K562 (cell line): Measurements from ENCODE around the gene LDB2. TPM values are rescaled to one million over a fixed set of nuclear protein-coding genes. Genes with fewer than 3 reads are reported as not detected.

Experiments
- ATAC-seq: fragments of 200-7000 bp; cut with Tn5 transposase; 3 replicates; pipeline ENCODE4 v1.9.1; 2020; ENCODE audit warnings: moderate library complexity
- BruUV-seq: library from RNA; stranded (reverse); fragments of 400-500 nt; replicated peaks from 2 replicates; lab custom pipeline; 2021; lab: Mats Ljungman, UMichigan
- CTCF ChIA-PET: fragments of 300-600 bp; formaldehyde crosslinking; extraction: SDS; loops from one replicate; lab custom pipeline; 2021; ENCODE audit warnings: low intra/inter-chr PET ratio; lab: Yijun Ruan, JAX
- POLR2A ChIA-PET: fragments of 300-600, 350-650 bp; sonication (Branson Sonifier 250); formaldehyde crosslinking; extraction: SDS; loops from one replicate; lab custom pipeline; 2021; ENCODE audit warnings: antibody characterized with exemption, inconsistent platforms; lab: Yijun Ruan, JAX
- DNase-seq, 4 experiments: peaks; one replicate each; pipeline versions ENCODE4 v3.0.0 to v3.0.0-alpha.2; 2011 to 2018; ENCODE audit warnings: low spot score in 3 of 4, mixed read lengths in 3 of 4; ENCODE audit errors: extremely low read depth in 1 of 4
- FAIRE-seq: peaks from 2 replicates; lab custom pipeline; 2011; peaks lifted over from hg19 to GRCh38; lab: Jason Lieb, UNC
- H2AFZ ChIP-seq: 2 replicates; pipeline ENCODE4 v1.6.0; 2011; ENCODE audit warnings: low read depth, low read length, control low read depth, inconsistent platforms
- H3K27ac ChIP-seq: fragments of 200-600 bp; 3 replicates; pipeline ENCODE4 v1.8.0; 2011; ENCODE audit warnings: low read depth, mild to moderate bottlenecking, control low read depth, inconsistent platforms, low read length, moderate library complexity, mixed read lengths; ENCODE audit errors: extremely low read depth
- H3K27me3 ChIP-seq, 2 experiments: fragments of 300-600 bp in 1 of 2; 2 replicates in 1 of 2; 3 replicates in 1 of 2; pipeline versions ENCODE4 v1.6.0 to v1.8.0; 2011; ENCODE audit warnings: inconsistent platforms in 2 of 2, low read length in 2 of 2, mild to moderate bottlenecking in 1 of 2, mixed read lengths in 1 of 2, moderate library complexity in 1 of 2; ENCODE audit not compliant: control insufficient read depth in 2 of 2, insufficient read depth in 2 of 2
- H3K36me3 ChIP-seq: fragments of 300-600 bp; 3 replicates; pipeline ENCODE4 v1.8.0; 2011; ENCODE audit warnings: mild to moderate bottlenecking, low read length, inconsistent platforms; ENCODE audit not compliant: control insufficient read depth, insufficient read depth
- H3K4me1 ChIP-seq, 2 experiments: fragments of 200-600 bp in 1 of 2; replicated peaks in 1 of 2; 2 replicates in 1 of 2; 3 replicates in 1 of 2; pipeline versions ENCODE4 v1.5.1 to v1.8.0; 2011; ENCODE audit warnings: inconsistent platforms in 2 of 2, low read length in 2 of 2, mild to moderate bottlenecking in 1 of 2, mixed read lengths in 1 of 2, moderate library complexity in 1 of 2; ENCODE audit not compliant: control insufficient read depth in 2 of 2, insufficient read depth in 2 of 2
- H3K4me2 ChIP-seq: 2 replicates; pipeline ENCODE4 v1.6.1; 2011; ENCODE audit warnings: low read length, control low read depth, inconsistent platforms, mixed read lengths; ENCODE audit not compliant: insufficient read depth
- H3K4me3 ChIP-seq: fragments of 200-600 bp; sonication (generic), shearing (Covaris generic); 2 replicates; pipeline ENCODE4 v1.5.1; 2016; ENCODE audit warnings: control low read depth, inconsistent platforms
- H3K79me2 ChIP-seq: fragments of 200-600 bp; 3 replicates; pipeline ENCODE4 v1.8.0; 2011; ENCODE audit warnings: low read length, inconsistent platforms; ENCODE audit not compliant: control insufficient read depth, insufficient read depth
- H3K9ac ChIP-seq, 2 experiments: 2 replicates each; pipeline versions ENCODE4 v1.6.0 to v1.6.1; 2011; ENCODE audit warnings: low read depth in 2 of 2, low read length in 2 of 2, control low read depth in 1 of 2, inconsistent platforms in 1 of 2, mild to moderate bottlenecking in 1 of 2, mixed read lengths in 1 of 2; ENCODE audit not compliant: insufficient read depth in 1 of 2
- H3K9me1 ChIP-seq: one replicate; pipeline ENCODE4 v1.6.0; 2011; ENCODE audit warnings: inconsistent platforms, mild to moderate bottlenecking, low read length, moderate library complexity; ENCODE audit not compliant: control insufficient read depth, insufficient read depth
- H3K9me3 ChIP-seq: replicated peaks from 2 replicates; pipeline ENCODE4 v1.5.1; 2011; ENCODE audit warnings: low read depth, low read length, inconsistent platforms; ENCODE audit not compliant: control insufficient read depth, insufficient read depth
- H4K20me1 ChIP-seq: replicated peaks from 2 replicates; pipeline ENCODE4 v1.6.1; 2011; ENCODE audit warnings: low read length, inconsistent platforms, mixed read lengths; ENCODE audit not compliant: control insufficient read depth, insufficient read depth
- CHD1 ChIP-seq: fragments of 200-600 bp; sonication (generic); IDR thresholded peaks from one replicate; pipeline ENCODE4 v1.6.1; 2012; ENCODE audit warnings: mild to moderate bottlenecking, moderate library complexity, low read length, inconsistent platforms
- E2F1 ChIP-seq: sonication (generic); formaldehyde crosslinking; IDR thresholded peaks from 2 replicates; pipeline ENCODE4 v1.8.1; 2023; ENCODE audit warnings: mild to moderate bottlenecking, missing genetic modification reagents, moderate library complexity
- FOXJ2 ChIP-seq: fragments of 200-800 bp; sonication (Bioruptor generic); IDR thresholded peaks from 2 replicates; pipeline ENCODE4 v1.6.1; 2016; ENCODE audit warnings: missing genetic modification characterization, missing compliant biosample characterization
- HDGF ChIP-seq: fragments of 450-650 bp; IDR thresholded peaks from 2 replicates; pipeline ENCODE4 v1.6.1; 2016
- POLR3G ChIP-seq: IDR thresholded peaks from 2 replicates; pipeline ENCODE4 v1.6.1; 2011; ENCODE audit not compliant: insufficient read length, insufficient replicate concordance; ENCODE audit errors: extremely low read depth
- ZNF212 ChIP-seq: fragments of 450-650 bp; formaldehyde crosslinking; IDR thresholded peaks from 2 replicates; pipeline ENCODE4 v1.4.0; 2020; ENCODE audit warnings: mild to moderate bottlenecking
- ZNF431 ChIP-seq: sonication (generic); formaldehyde crosslinking; IDR thresholded peaks from 2 replicates; pipeline ENCODE4 v1.8.0; 2022; ENCODE audit warnings: mild to moderate bottlenecking, missing genetic modification reagents
- ZNF449 ChIP-seq: fragments of 250-450 bp; sonication (Bioruptor Pico); IDR thresholded peaks from 2 replicates; pipeline ENCODE4 v1.8.0; 2022; ENCODE audit warnings: moderate library complexity, mild to moderate bottlenecking, inconsistent platforms
- ZNF778 ChIP-seq: fragments of 450-650 bp; formaldehyde crosslinking; IDR thresholded peaks from 2 replicates; pipeline ENCODE4 v1.4.0; 2020; ENCODE audit warnings: mild to moderate bottlenecking, moderate library complexity
- WGBS: fragments of 100-300 bp; shearing (Covaris generic); methylation state at CpG from one replicate; pipeline ENCODE4 v1.1.6; 2016; ENCODE audit warnings: low coverage, mixed read lengths; ENCODE audit not compliant: insufficient coverage; ENCODE audit errors: missing lambda C conversion rate; 5-methylcytosine and 5-hydroxymethylcytosine counted together
- in situ Hi-C: fragments of 300-500 bp; cut with MboI; formaldehyde crosslinking; loops from 4 replicates; pipeline ENCODE4 v1.15.0; 2018; ENCODE audit warnings: inconsistent platforms, mixed read lengths
- intact Hi-C: fragments of 100-400 bp; cut with micrococcal nuclease; formaldehyde crosslinking; loops from 2 replicates; pipeline ENCODE4 v1.14.2; 2022
- polyA plus RNA-seq, 8 experiments: library from polyadenylated mRNA; depleted of rRNA in 4 of 8; stranded (reverse) in 5 of 8; unstranded in 3 of 8; fragments of >200 nt; fragmentation: Nextera tagmentation in 2 of 8; fragmentation: Illumina TruSeq in 1 of 8; extraction: Ambion mirVana in 2 of 8; extraction: Trizol in 1 of 8; gene quantifications; 2 replicates each; pipeline versions ENCODE4 v1.2.1 to v1.2.3, GENCODE V29; 2011 to 2014; ENCODE audit warnings: inconsistent platforms in 1 of 8, missing spikeins in 1 of 8
- total RNA-seq, 7 experiments: library from RNA; depleted of rRNA in 6 of 7; stranded (reverse); fragments of >200 nt in 6 of 7; fragmentation: Illumina TruSeq in 2 of 7; extraction: Trizol in 2 of 7; gene quantifications; 2 replicates each; pipeline versions ENCODE4 v1.2.1 to v1.2.3, GENCODE V29; 2011 to 2021; ENCODE audit warnings: low replicate concordance in 1 of 7

The LDB2 gene
- total and polyA plus RNA-seq, 9 of the 15 experiments (the other 6 are each of a cell fraction or from before 2014, with no cell fraction given) = 0.10 to 0.20 TPM; not detected in 7

- no peaks in the 10 kb centered on the region for H3K9me1 ChIP-seq
- H3K27me3 ChIP-seq = peaks cover 0 to 4% of the 10 kb centered on the region in 2 experiments; a peak in 1 of 5 replicates
- TF ChIP-seq CHD1 (no peak), POLR3G (no peak)
- DNase-seq (no peak), FAIRE-seq (no peak), ATAC-seq (no peak)
- no peak overlapping the region for H3K4me2 ChIP-seq
- no peak overlapping the region for H3K4me3 ChIP-seq
- no peak overlapping the region for H2AFZ ChIP-seq
- H3K9ac ChIP-seq = no peak overlapping the region
- 0% methylated on average over 3 of the region's 3 CpGs for WGBS
- in situ Hi-C loops (no loop called here), intact Hi-C loops (no loop called here)
- CTCF ChIA-PET = no interaction called here
- no peaks in the 10 kb centered on the region for H3K4me1 ChIP-seq
- no peaks in the 10 kb centered on the region for H3K36me3 ChIP-seq
- H3K27ac ChIP-seq = no peak overlapping the region
- no peaks in the 10 kb centered on the region for H4K20me1 ChIP-seq
- no peaks in the 10 kb centered on the region for H3K79me2 ChIP-seq
- POLR2A ChIA-PET = no interaction called here
- no peaks in the 10 kb centered on the region for H3K9me3 ChIP-seq
- no TSS peak for BruUV-seq
Measured at GRCh38 chr4:16655111-16655510, 243.3 kb downstream of the LDB2 start.

- Histone ChIP-seq H2AFZ (no peak overlapping the region), H3K9me1 (no peaks in the 10 kb centered on the region), H3K36me3 (no peaks in the 10 kb centered on the region), H3K9me3 (no peaks in the 10 kb centered on the region), H3K79me2 (no peaks in the 10 kb centered on the region), H3K4me3 (no peak overlapping the region), H3K9ac (no peak overlapping the region), H3K27me3 (peaks cover 0 to 4% of the 10 kb centered on the region in 2 experiments; a peak in 1 of 5 replicates), H3K4me1 (no peaks in the 10 kb centered on the region), H3K4me2 (no peak overlapping the region), H4K20me1 (no peaks in the 10 kb centered on the region; the same call in 1 of the 2 replicates), H3K27ac (no peak overlapping the region)
- FAIRE-seq = no peak
- BruUV-seq = no TSS peak
- intact Hi-C loops = no loop called here
- ATAC-seq = no peak
- in situ Hi-C loops = no loop called here
- 0% methylated on average over 8 of the region's 8 CpGs for WGBS
- ChIA-PET POLR2A (no interaction called here), CTCF (no interaction called here)
- no peak for DNase-seq
- TF ChIP-seq FOXJ2 (tag) (no peak), ZNF778 (CRISPR knock-in tag) (no peak), E2F1 (CRISPR knock-in tag) (no peak), ZNF212 (no peak), HDGF (no peak), ZNF431 (no peak), ZNF449 (CRISPR knock-in tag) (no peak)
Measured at GRCh38 chr4:16652732-16653305, 245.6 kb downstream of the LDB2 start.
